ENCODE data around the gene ZNF519. TPM values are rescaled to one million over a fixed set of nuclear protein-coding genes. Genes with fewer than 3 reads are reported as not detected.

Gene ZNF519
- total RNA-seq, 4 donors from 2014 or later, result 3.0 to 11.2 (median 5.2) TPM

GRCh38 chr18:14104906-14105748, 27.1 kb downstream of the ZNF519 start:
- intact Hi-C loops (cut with DNase I), result no loop called here
- H3K4me3 ChIP-seq, result no peak overlapping the region

DNA sequence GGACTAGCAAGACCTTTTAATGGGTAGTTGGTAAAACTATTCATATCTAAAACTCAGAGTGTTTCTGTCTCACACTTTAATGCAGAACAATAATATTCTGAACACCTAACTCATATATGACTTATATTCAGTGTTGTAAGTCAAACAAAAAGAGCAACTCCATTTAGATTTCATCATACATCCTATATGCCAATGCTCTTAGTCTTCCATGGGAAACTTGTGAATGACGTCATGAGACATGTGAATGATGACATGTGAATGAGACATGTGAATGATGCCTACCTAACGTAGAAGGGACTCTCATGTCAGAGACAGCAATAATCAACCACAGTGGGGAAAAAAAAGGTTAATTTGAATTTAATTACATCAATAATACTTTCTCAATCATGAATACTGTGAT, 28.0 kb downstream of the ZNF519 start:
- WGBS, result 97% methylated on average over 2 of the region's 2 CpGs
- Histone ChIP-seq H3K9me3 (peaks cover 0 to 12% (median 5%) of the 10 kb centered on the region in 4 donors), H3K4me3 (no peak overlapping the region), H3K36me3 (peaks cover 0 to 8% (median 4%) of the 10 kb centered on the region in 4 donors), H3K27me3 (no peaks in the 10 kb centered on the region), H3K27ac (replicated peaks in 1 of 4) (no peak overlapping the region), H3K4me1 (no peaks in the 10 kb centered on the region)
- intact Hi-C loops (cut with DNase I), result no loop called here
- no peak for TF ChIP-seq POLR2A (IDR thresholded peaks at IDR 0.05; ENCODE audit: low read depth)
- TF ChIP-seq CTCF (IDR thresholded peaks at IDR 0.05), result no peak
- TF ChIP-seq EP300 (IDR thresholded peaks at IDR 0.05), result no peak
- TF ChIP-seq POLR2AphosphoS5 (IDR thresholded peaks at IDR 0.05), result no peak
- DNase-seq (ENCODE audit: extremely low spot score), result no peak

More at GRCh38 chr18:14104906-14105748, 27.1 kb downstream of the ZNF519 start:
- Histone ChIP-seq H3K9me3 (peaks cover 0 to 17% (median 7%) of the 10 kb centered on the region in 4 donors), H3K27ac (replicated peaks in 1 of 4) (no peak overlapping the region), H3K27me3 (no peaks in the 10 kb centered on the region), H3K36me3 (peaks cover 0 to 8% (median 4%) of the 10 kb centered on the region in 4 donors), H3K4me1 (no peaks in the 10 kb centered on the region)
- no peak for DNase-seq (ENCODE audit: extremely low spot score)
- WGBS, result 83% methylated on average over 5 of the region's 5 CpGs
- no peak for TF ChIP-seq EP300 (IDR thresholded peaks at IDR 0.05)
- TF ChIP-seq POLR2AphosphoS5 (IDR thresholded peaks at IDR 0.05), result no peak
- TF ChIP-seq POLR2A (IDR thresholded peaks at IDR 0.05; ENCODE audit: low read depth), result no peak
- TF ChIP-seq CTCF (IDR thresholded peaks at IDR 0.05), result no peak

- Histone ChIP-seq H3K9me3 (peaks cover 0 to 12% (median 4%) of the 10 kb centered on the region in 4 donors), H3K27me3 (no peaks in the 10 kb centered on the region), H3K4me3 (no peak overlapping the region), H3K36me3 (peaks cover 0 to 20% (median 6%) of the 10 kb centered on the region in 4 donors), H3K4me1 (no peaks in the 10 kb centered on the region), H3K27ac (replicated peaks in 1 of 4) (no peak overlapping the region)
- intact Hi-C loops (cut with DNase I), result no loop called here
- 93% methylated on average over 4 of the region's 4 CpGs for WGBS
- TF ChIP-seq POLR2AphosphoS5 (IDR thresholded peaks at IDR 0.05) (no peak), POLR2A (IDR thresholded peaks at IDR 0.05; ENCODE audit: low read depth) (no peak), CTCF (IDR thresholded peaks at IDR 0.05) (no peak), EP300 (IDR thresholded peaks at IDR 0.05) (no peak)
- no peak for DNase-seq (ENCODE audit: extremely low spot score)
Measured at GRCh38 chr18:14100503-14101286, 31.5 kb downstream of the ZNF519 start.

- Histone ChIP-seq H3K27ac (replicated peaks in 1 of 4) (no peak overlapping the region), H3K9me3 (no peaks in the 10 kb centered on the region), H3K4me1 (no peaks in the 10 kb centered on the region), H3K4me3 (no peak overlapping the region), H3K36me3 (peaks cover 0 to 20% (median 6%) of the 10 kb centered on the region in 4 donors), H3K27me3 (no peaks in the 10 kb centered on the region)
- intact Hi-C loops (cut with DNase I), result no loop called here
- no peak for DNase-seq (ENCODE audit: extremely low spot score)
- 87% methylated on average over 6 of the region's 6 CpGs for WGBS
- TF ChIP-seq POLR2A (IDR thresholded peaks at IDR 0.05; ENCODE audit: low read depth) (no peak), CTCF (IDR thresholded peaks at IDR 0.05) (no peak), POLR2AphosphoS5 (IDR thresholded peaks at IDR 0.05) (no peak), EP300 (IDR thresholded peaks at IDR 0.05) (no peak)
Measured at GRCh38 chr18:14098428-14098827, 33.8 kb downstream of the ZNF519 start.

Data from esophagus muscularis mucosa (tissue), 4 donors.